ENCODE measurements around the gene AK5. TPM values are rescaled to one million over a fixed set of nuclear protein-coding genes. Genes with fewer than 3 reads are reported as not detected.

AK5 gene
- total and polyA plus RNA-seq, 2 of the 13 experiments (the other 11 are each of a cell fraction or from before 2014, with no cell fraction given), result not detected

GRCh38 chr1:77565321-77565720 lies 283.5 kb downstream of the AK5 start (continued):
- no peak for TF ChIP-seq ZNF333 (CRISPR knock-in tag; IDR thresholded peaks at IDR 0.05; ENCODE audit: borderline replicate concordance)
- no peak for TF ChIP-seq GABPB1 (CRISPR knock-in tag; IDR thresholded peaks at IDR 0.05)
- TF ChIP-seq, protein P1, sequence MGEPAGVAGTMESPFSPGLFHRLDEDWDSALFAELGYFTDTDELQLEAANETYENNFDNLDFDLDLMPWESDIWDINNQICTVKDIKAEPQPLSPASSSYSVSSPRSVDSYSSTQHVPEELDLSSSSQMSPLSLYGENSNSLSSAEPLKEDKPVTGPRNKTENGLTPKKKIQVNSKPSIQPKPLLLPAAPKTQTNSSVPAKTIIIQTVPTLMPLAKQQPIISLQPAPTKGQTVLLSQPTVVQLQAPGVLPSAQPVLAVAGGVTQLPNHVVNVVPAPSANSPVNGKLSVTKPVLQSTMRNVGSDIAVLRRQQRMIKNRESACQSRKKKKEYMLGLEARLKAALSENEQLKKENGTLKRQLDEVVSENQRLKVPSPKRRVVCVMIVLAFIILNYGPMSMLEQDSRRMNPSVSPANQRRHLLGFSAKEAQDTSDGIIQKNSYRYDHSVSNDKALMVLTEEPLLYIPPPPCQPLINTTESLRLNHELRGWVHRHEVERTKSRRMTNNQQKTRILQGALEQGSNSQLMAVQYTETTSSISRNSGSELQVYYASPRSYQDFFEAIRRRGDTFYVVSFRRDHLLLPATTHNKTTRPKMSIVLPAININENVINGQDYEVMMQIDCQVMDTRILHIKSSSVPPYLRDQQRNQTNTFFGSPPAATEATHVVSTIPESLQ (CRISPR knock-in tag; conservative IDR thresholded peaks at IDR 0.05), result no peak

GRCh38 chr1:77571642-77572041 lies 289.8 kb downstream of the AK5 start:
- FAIRE-seq (no peak), ATAC-seq (no peak), DNase-seq (ENCODE audit: low spot score) (no peak)
- in situ Hi-C loops (cut with HindIII; ENCODE audit: extremely low pct_ligation_motif_present, low pct_unique_long_range_greater_than_20kb), result no loop called here
- Histone ChIP-seq H3K9me3 (ENCODE audit: low read length) (no peaks in the 10 kb centered on the region), H3K36me3 (replicated peaks in 1 of 2; ENCODE audit: control insufficient read depth in 1 of 2, insufficient read depth in 2 of 2, low read length in 2 of 2) (peaks cover 4 to 28% of the 10 kb centered on the region in 2 experiments; a peak in 4 of 5 replicates), H4K20me1 (ENCODE audit: insufficient read depth, low read length) (no peaks in the 10 kb centered on the region), H3K27ac (ENCODE audit: extremely low read length, insufficient read depth, low read length) (no peak overlapping the region), H3K4me1 (ENCODE audit: insufficient read depth, low read length) (no peaks in the 10 kb centered on the region), H3K27me3 (ENCODE audit: control insufficient read depth in 1 of 2, insufficient read depth in 2 of 2, low read length in 2 of 2) (no peaks in the 10 kb centered on the region), H3K4me2 (ENCODE audit: low read depth, low read length) (no peak overlapping the region), H3K4me3 (replicated peaks in 1 of 3; ENCODE audit: insufficient read depth in 1 of 3, low read depth in 2 of 3, low read length in 3 of 3) (no peak overlapping the region), H3K79me2 (ENCODE audit: insufficient read depth, low read length) (no peaks in the 10 kb centered on the region), H3K9ac (ENCODE audit: insufficient read depth, low read depth, low read length) (no peak overlapping the region), H2AFZ (ENCODE audit: low read length) (no peak overlapping the region)
- CTCF ChIA-PET (ENCODE audit: low intra/inter-chr PET ratio, low total read pairs), result no interaction called here
- intact Hi-C loops (cut with micrococcal nuclease; ENCODE audit: unreplicated experiment), result no loop called here
- POLR2A ChIA-PET, result no interaction called here
- TF ChIP-seq FOXO1 (CRISPR knock-in tag; IDR thresholded peaks at IDR 0.05) (no peak), GLMP (CRISPR knock-in tag; IDR thresholded peaks at IDR 0.05; ENCODE audit: borderline replicate concordance) (no peak), CEBPB (IDR thresholded peaks at IDR 0.05; ENCODE audit: borderline replicate concordance, low read depth, low read length) (0 out of 2 replicates have a peak, but pooled peaks have one; percentile 33)
- WGBS (ENCODE audit: low lambda C conversion rate), result 99% methylated on average over 3 of the region's 3 CpGs
- BruUV-seq (replicated peaks), result no TSS peak
